ENCODE results near the gene USP48. TPM values are rescaled to one million over a fixed set of nuclear protein-coding genes. Genes with fewer than 3 reads are reported as not detected.

Gene USP48
- total and polyA plus RNA-seq, 2 of the 8 experiments (the other 6 are each of a cell fraction or from before 2014, with no cell fraction given), result 12.8 to 83.5 TPM

- Histone ChIP-seq H3K56ac (replicated peaks; ENCODE audit: insufficient read length, low read depth, low read length) (no peak overlapping the region), H3K36me3 (ENCODE audit: control insufficient read depth in 2 of 4, insufficient read depth in 4 of 4, low read length in 3 of 4) (peaks cover 0 to 17% (median 5%) of the 10 kb centered on the region in 4 experiments; a peak in 4 of 8 replicates), H3K14ac (ENCODE audit: insufficient read length) (no peak overlapping the region), H3K4me2 (ENCODE audit: insufficient read depth in 1 of 2, low read depth in 2 of 2, low read length in 2 of 2) (no peak overlapping the region), H3K4ac (replicated peaks; ENCODE audit: insufficient read length, low read depth, low read length) (no peak overlapping the region), H3K27ac (ENCODE audit: low read depth, low read length) (no peak overlapping the region), H3K4me3 (ENCODE audit: extremely low read depth in 1 of 4, insufficient read depth in 2 of 4, low read depth in 3 of 4, low read length in 4 of 4) (no peak overlapping the region), H2BK20ac (ENCODE audit: low read length) (no peak overlapping the region), H2BK5ac (ENCODE audit: low read depth, low read length) (no peak overlapping the region), H4K8ac (ENCODE audit: extremely low read depth, insufficient read depth, low read length) (no peak overlapping the region), H2BK12ac (ENCODE audit: low read depth, low read length) (no peak overlapping the region), H4K5ac (ENCODE audit: insufficient read length, low read depth, low read length) (no peak overlapping the region), H2AFZ (ENCODE audit: low read length) (no peak overlapping the region), H3K9me3 (ENCODE audit: insufficient read depth in 2 of 2, low read depth in 1 of 2, low read length in 1 of 2) (no peaks in the 10 kb centered on the region), H3K4me1 (replicated peaks in 1 of 4; ENCODE audit: control insufficient read depth in 3 of 4, insufficient read depth in 4 of 4, low read length in 3 of 4) (peaks cover 0 to 6% (median 0%) of the 10 kb centered on the region in 4 experiments; a peak in 4 of 7 replicates), H2BK15ac (ENCODE audit: low read length) (no peak overlapping the region), H3K9ac (replicated peaks in 1 of 4; ENCODE audit: extremely low read depth in 1 of 4, low read depth in 3 of 4, low read length in 3 of 4) (no peak overlapping the region), H2BK120ac (replicated peaks; ENCODE audit: low read depth, low read length) (no peak overlapping the region), H4K91ac (replicated peaks; ENCODE audit: insufficient read length, low read length) (no peak overlapping the region), H2AK5ac (ENCODE audit: low read depth, low read length) (no peak overlapping the region), H3K18ac (ENCODE audit: extremely low read depth, low read length) (no peak overlapping the region), H3K27me3 (replicated peaks in 1 of 4; ENCODE audit: control insufficient read depth in 3 of 4, extremely low read depth in 1 of 4, insufficient read depth in 3 of 4, low read length in 3 of 4) (no peaks in the 10 kb centered on the region; a peak in 1 of 7 replicates), H3K23ac (ENCODE audit: insufficient read length) (no peak overlapping the region), H3K23me2 (ENCODE audit: low read depth, low read length) (no peaks in the 10 kb centered on the region), H3K79me1 (ENCODE audit: low read depth, low read length) (no peaks in the 10 kb centered on the region), H4K20me1 (replicated peaks in 1 of 2; ENCODE audit: control insufficient read depth in 1 of 2, insufficient read depth in 2 of 2, low read length in 2 of 2) (peaks cover 0 to 2% of the 10 kb centered on the region in 2 experiments), H3K79me2 (ENCODE audit: control insufficient read depth in 1 of 2, insufficient read depth in 2 of 2, low read length in 2 of 2) (no peaks in the 10 kb centered on the region)
- WGBS, 2 experiments (ENCODE audit: extremely low coverage in 1 of 2, insufficient coverage in 1 of 2, insufficient read length in 1 of 2, insufficient replicate concordance in 2 of 2, low coverage in 1 of 2, low lambda C conversion rate in 2 of 2, missing lambda C conversion rate in 1 of 2), result 83% methylated on average over 11 of the region's 11 CpGs; no CpG with 5 or more reads in 1 of the 2 experiments
- no peak for DNase-seq (ENCODE audit: low read depth in 1 of 2, low spot score in 2 of 2)
- no peak for FAIRE-seq
- ChIA-PET POLR2A (ENCODE audit: partially characterized antibody) (interaction anchor here (1.5 to 1.6 kb wide), 2 partner anchors 39 kb away, joined by 4 to 5 read pairs; partner anchors contain the start of gene USP48), CTCF (ENCODE audit: partially characterized antibody) (interaction anchor here (0.9 to 1.6 kb wide), 2 partner anchors 129 to 142 kb away, joined by 3 to 6 read pairs; no protein-coding TSS in a partner anchor)
- TF ChIP-seq ATF2 (IDR thresholded peaks at IDR 0.05; ENCODE audit: low read length) (no peak), SUZ12 (IDR thresholded peaks at IDR 0.05; ENCODE audit: low read length) (no peak), BACH1 (IDR thresholded peaks at IDR 0.05; ENCODE audit: low read length) (no peak), POLR2A (IDR thresholded peaks at IDR 0.05; ENCODE audit: control extremely low read depth in 1 of 2, low read depth in 2 of 2, low read length in 2 of 2) (no peak), KDM4A (IDR thresholded peaks at IDR 0.05; ENCODE audit: low read depth, low read length, severe bottlenecking) (no peak), TAF1 (IDR thresholded peaks at IDR 0.05; ENCODE audit: low read depth, low read length) (no peak), CBX8 (IDR thresholded peaks at IDR 0.05; ENCODE audit: borderline replicate concordance, low read depth, low read length) (no peak), E2F6 (IDR thresholded peaks at IDR 0.05) (no peak), SAP30 (IDR thresholded peaks at IDR 0.05; ENCODE audit: insufficient read depth, insufficient replicate concordance, low read length) (no peak), JUN (IDR thresholded peaks at IDR 0.05; ENCODE audit: low read depth, low read length) (no peak), YY1 (IDR thresholded peaks at IDR 0.05; ENCODE audit: low read depth, low read length) (no peak)
Observed at GRCh38 chr1:21821385-21822019, 38.6 kb upstream of the USP48 start.
